ENCODE results near the gene SMTNL2.

Gene SMTNL2

GRCh38 chr17:4540687-4541327 lies 43.5 kb upstream of the SMTNL2 start:
- H3K4me1 ChIP-seq (ENCODE audit: insufficient read depth, low read length): no peaks in the 10 kb centered on the region
- H3K4me3 ChIP-seq (ENCODE audit: low read length): no peak overlapping the region
- H3K27ac ChIP-seq (ENCODE audit: low read length): no peak overlapping the region
- H3K27me3 ChIP-seq (ENCODE audit: insufficient read depth, low read length): no peaks in the 10 kb centered on the region; the same call in 1 of the 2 replicates
- no peak overlapping the region for H3K9ac ChIP-seq (ENCODE audit: low read depth, low read length)
- H3K9me3 ChIP-seq (ENCODE audit: insufficient read depth, low read depth, low read length): no peaks in the 10 kb centered on the region
- peaks cover 82% of the 10 kb centered on the region for H3K36me3 ChIP-seq (ENCODE audit: insufficient read depth, low read depth, low read length)

- H3K36me3 ChIP-seq (ENCODE audit: insufficient read depth, low read depth, low read length): peaks cover 88% of the 10 kb centered on the region
Observed at GRCh38 chr17:4541328-4542002, 42.9 kb upstream of the SMTNL2 start.

DNA sequence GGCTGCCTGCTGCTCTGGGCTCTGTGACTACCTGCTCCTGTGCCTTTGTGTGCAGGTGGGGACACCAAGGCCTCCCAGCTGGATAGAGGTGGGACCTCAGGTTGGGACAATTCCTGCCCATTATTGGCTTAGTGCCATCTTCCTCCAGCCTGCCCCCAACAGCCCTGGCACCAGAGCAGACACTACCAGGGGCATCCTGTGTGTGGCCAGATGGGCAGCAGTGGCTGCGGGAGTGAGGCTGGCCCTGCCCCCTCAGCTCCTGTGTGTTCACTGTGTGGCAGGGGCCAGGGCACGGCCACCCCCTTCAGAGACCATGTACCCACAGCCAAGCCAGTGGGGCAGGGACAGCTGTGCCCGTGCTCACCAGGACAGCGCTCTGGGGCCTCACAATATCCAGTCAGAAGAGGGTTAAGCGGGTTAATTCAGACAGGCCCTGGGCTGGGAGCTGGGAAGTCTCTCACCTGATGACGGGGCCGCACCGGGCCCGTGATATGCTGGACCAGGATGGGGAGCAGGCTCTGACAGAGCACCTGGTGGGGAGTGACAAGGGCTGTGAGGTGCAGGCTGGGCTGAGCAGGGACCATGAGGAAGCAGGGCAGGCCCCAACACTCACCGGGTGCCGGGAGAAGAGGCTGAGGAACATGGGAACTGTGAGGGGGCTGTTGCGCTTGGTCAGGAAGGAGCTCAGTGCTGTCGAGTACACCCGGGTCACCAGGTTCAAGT lies 42.2 kb upstream of the SMTNL2 start:
- Histone ChIP-seq H3K9ac (ENCODE audit: low read depth, low read length) (no peak overlapping the region), H3K27ac (ENCODE audit: low read length) (no peak overlapping the region), H3K27me3 (ENCODE audit: insufficient read depth, low read length) (no peaks in the 10 kb centered on the region), H3K4me3 (ENCODE audit: low read length) (no peak overlapping the region), H3K9me3 (ENCODE audit: insufficient read depth, low read depth, low read length) (no peaks in the 10 kb centered on the region), H3K4me1 (ENCODE audit: insufficient read depth, low read length) (no peaks in the 10 kb centered on the region), H3K36me3 (ENCODE audit: insufficient read depth, low read depth, low read length) (peaks cover 95% of the 10 kb centered on the region)

More at GRCh38 chr17:4541328-4542002, 42.9 kb upstream of the SMTNL2 start:
- Histone ChIP-seq H3K9ac (ENCODE audit: low read depth, low read length) (no peak overlapping the region), H3K4me1 (ENCODE audit: insufficient read depth, low read length) (no peaks in the 10 kb centered on the region), H3K27ac (ENCODE audit: low read length) (no peak overlapping the region), H3K27me3 (ENCODE audit: insufficient read depth, low read length) (no peaks in the 10 kb centered on the region), H3K4me3 (ENCODE audit: low read length) (no peak overlapping the region), H3K9me3 (ENCODE audit: insufficient read depth, low read depth, low read length) (no peaks in the 10 kb centered on the region)

GRCh38 chr17:4542726-4543191 lies 41.6 kb upstream of the SMTNL2 start:
- Histone ChIP-seq H3K27me3 (ENCODE audit: insufficient read depth, low read length) (no peaks in the 10 kb centered on the region), H3K4me3 (ENCODE audit: low read length) (no peak overlapping the region), H3K36me3 (ENCODE audit: insufficient read depth, low read depth, low read length) (peaks cover 95% of the 10 kb centered on the region), H3K9me3 (ENCODE audit: insufficient read depth, low read depth, low read length) (no peaks in the 10 kb centered on the region), H3K4me1 (ENCODE audit: insufficient read depth, low read length) (no peaks in the 10 kb centered on the region), H3K9ac (ENCODE audit: low read depth, low read length) (no peak overlapping the region), H3K27ac (ENCODE audit: low read length) (no peak overlapping the region)

DNA sequence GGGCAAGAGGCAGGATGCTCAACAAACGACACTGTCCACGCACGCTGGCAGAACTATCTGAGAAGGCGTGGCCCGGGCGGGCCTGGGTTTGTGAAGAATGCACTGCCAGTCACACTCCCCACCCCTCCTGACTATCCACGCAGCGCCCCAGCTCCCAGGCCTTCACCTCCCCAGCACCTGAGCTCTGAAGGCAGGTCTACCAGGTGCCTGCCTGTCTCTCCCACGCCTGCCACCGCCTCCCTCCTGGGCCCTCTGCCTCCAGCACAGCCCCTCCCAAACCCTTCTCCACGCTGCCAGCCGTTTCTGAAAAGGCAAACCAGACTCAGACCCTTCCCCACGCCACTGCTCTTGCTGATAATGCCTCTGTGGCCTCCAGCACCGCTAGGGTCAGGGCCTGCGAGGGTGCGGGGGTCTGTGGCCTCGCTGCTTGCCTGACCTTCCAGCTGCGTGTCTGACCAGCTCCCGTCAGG lies 40.7 kb upstream of the SMTNL2 start:
- H3K36me3 ChIP-seq (ENCODE audit: insufficient read depth, low read depth, low read length): peaks cover 95% of the 10 kb centered on the region
- H3K4me1 ChIP-seq (ENCODE audit: insufficient read depth, low read length): no peaks in the 10 kb centered on the region
- no peak overlapping the region for H3K4me3 ChIP-seq (ENCODE audit: low read length)
- no peak overlapping the region for H3K9ac ChIP-seq (ENCODE audit: low read depth, low read length)
- H3K9me3 ChIP-seq (ENCODE audit: insufficient read depth, low read depth, low read length): no peaks in the 10 kb centered on the region
- H3K27me3 ChIP-seq (ENCODE audit: insufficient read depth, low read length): no peaks in the 10 kb centered on the region
- H3K27ac ChIP-seq (ENCODE audit: low read length): no peak overlapping the region

- H3K4me1 ChIP-seq (ENCODE audit: insufficient read depth, low read length): no peaks in the 10 kb centered on the region; the same call in 1 of the 2 replicates
Observed at GRCh38 chr17:4544135-4544950, 40.0 kb upstream of the SMTNL2 start.

GRCh38 chr17:4544951-4545216 lies 39.4 kb upstream of the SMTNL2 start:
- no peaks in the 10 kb centered on the region for H3K9me3 ChIP-seq (ENCODE audit: insufficient read depth, low read depth, low read length)
- H3K9ac ChIP-seq (ENCODE audit: low read depth, low read length): no peak overlapping the region
- H3K4me3 ChIP-seq (ENCODE audit: low read length): no peak overlapping the region
- no peak overlapping the region for H3K27ac ChIP-seq (ENCODE audit: low read length)
- H3K36me3 ChIP-seq (ENCODE audit: insufficient read depth, low read depth, low read length): peaks cover 95% of the 10 kb centered on the region
- no peaks in the 10 kb centered on the region; the same call in 1 of the 2 replicates for H3K4me1 ChIP-seq (ENCODE audit: insufficient read depth, low read length)
- no peaks in the 10 kb centered on the region for H3K27me3 ChIP-seq (ENCODE audit: insufficient read depth, low read length)

More at GRCh38 chr17:4544135-4544950, 40.0 kb upstream of the SMTNL2 start:
- no peak overlapping the region for H3K4me3 ChIP-seq (ENCODE audit: low read length)
- H3K9ac ChIP-seq (ENCODE audit: low read depth, low read length): no peak overlapping the region
- no peaks in the 10 kb centered on the region for H3K27me3 ChIP-seq (ENCODE audit: insufficient read depth, low read length)
- peaks cover 95% of the 10 kb centered on the region for H3K36me3 ChIP-seq (ENCODE audit: insufficient read depth, low read depth, low read length)
- H3K27ac ChIP-seq (ENCODE audit: low read length): no peak overlapping the region
- H3K9me3 ChIP-seq (ENCODE audit: insufficient read depth, low read depth, low read length): no peaks in the 10 kb centered on the region

DNA sequence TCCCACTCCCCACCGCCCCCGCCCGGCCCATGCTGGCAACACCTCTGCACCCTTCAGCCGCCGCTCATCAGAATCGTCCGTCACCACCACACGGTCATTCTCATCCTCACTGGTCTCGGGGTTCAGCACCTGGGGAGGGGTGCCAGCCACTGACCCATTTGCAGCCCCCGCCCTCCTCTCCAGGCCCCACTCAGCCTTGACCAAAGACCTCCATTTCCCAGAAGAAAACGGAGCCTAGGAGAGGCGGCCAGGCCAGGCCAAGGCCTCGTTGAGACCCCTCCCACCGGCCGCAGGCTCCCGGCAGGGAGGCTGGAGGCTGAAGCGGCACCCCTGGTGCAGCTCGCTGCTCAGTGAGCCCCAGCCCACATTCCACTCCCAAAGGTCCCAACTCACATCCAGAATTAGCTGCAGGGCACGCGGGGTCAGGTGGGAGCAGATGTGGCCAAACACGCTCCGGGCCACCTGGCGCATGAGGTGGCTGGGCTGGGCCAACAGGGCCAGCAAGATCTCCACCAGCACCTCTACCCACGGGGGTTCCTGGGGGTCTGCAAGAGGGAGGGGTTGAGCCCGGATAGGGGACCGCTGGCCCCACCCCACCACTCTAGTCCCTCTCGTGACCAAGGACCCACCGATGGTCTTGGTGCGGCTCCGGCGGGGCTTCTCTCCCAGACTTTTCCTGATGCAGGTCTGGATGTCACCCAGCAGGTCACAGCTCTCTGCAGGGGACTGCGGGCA lies 38.9 kb upstream of the SMTNL2 start:
- Histone ChIP-seq H3K9ac (ENCODE audit: low read depth, low read length) (no peak overlapping the region), H3K27me3 (ENCODE audit: insufficient read depth, low read length) (no peaks in the 10 kb centered on the region), H3K36me3 (ENCODE audit: insufficient read depth, low read depth, low read length) (peaks cover 95% of the 10 kb centered on the region), H3K4me3 (ENCODE audit: low read length) (no peak overlapping the region), H3K9me3 (ENCODE audit: insufficient read depth, low read depth, low read length) (no peaks in the 10 kb centered on the region), H3K4me1 (ENCODE audit: insufficient read depth, low read length) (no peaks in the 10 kb centered on the region; the same call in 1 of the 2 replicates), H3K27ac (ENCODE audit: low read length) (no peak overlapping the region)

DNA sequence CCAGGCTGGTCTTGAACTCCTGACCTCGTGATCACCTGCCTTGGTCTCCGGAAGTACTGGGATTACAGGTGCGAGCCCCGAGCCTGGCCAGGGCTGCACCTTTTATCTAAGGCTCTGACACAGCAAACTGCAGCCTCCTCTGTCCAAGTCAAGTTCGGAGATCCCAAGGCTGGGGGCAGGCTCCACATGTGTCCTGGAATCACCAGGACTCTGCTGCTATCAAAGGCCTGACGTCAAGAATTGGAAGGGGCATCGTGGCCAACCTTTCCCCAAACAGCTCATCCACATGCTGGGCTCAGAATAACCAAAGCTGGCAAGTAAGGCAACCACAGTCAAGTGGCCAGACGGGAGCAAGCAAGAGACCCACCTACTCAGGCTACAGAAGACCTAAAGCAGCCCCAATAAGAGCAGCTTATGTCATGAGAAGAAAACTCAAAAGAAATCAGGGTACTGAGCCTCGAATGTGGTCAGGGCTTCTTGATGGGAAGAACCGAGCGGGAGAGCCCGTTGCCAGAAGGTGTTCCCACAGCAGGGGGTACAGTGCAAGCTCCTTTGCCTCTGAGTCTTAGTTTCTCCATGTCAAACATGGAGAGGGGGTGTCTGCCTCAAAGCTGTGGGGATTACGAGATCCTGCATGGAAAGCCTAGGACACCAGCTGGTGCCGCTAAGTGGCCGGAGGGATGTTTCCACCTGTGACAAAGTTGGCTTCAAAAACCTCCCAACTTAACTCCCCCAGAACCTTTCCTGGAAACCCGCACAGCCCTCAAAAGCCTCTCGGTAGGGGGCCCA lies 37.0 kb upstream of the SMTNL2 start:
- Histone ChIP-seq H3K4me1 (ENCODE audit: insufficient read depth, low read length) (no peaks in the 10 kb centered on the region; the same call in 1 of the 2 replicates), H3K9ac (ENCODE audit: low read depth, low read length) (no peak overlapping the region), H3K9me3 (ENCODE audit: insufficient read depth, low read depth, low read length) (no peaks in the 10 kb centered on the region), H3K27ac (ENCODE audit: low read length) (no peak overlapping the region), H3K27me3 (ENCODE audit: insufficient read depth, low read length) (no peaks in the 10 kb centered on the region), H3K4me3 (ENCODE audit: low read length) (no peak overlapping the region), H3K36me3 (ENCODE audit: insufficient read depth, low read depth, low read length) (peaks cover 95% of the 10 kb centered on the region)

DNA sequence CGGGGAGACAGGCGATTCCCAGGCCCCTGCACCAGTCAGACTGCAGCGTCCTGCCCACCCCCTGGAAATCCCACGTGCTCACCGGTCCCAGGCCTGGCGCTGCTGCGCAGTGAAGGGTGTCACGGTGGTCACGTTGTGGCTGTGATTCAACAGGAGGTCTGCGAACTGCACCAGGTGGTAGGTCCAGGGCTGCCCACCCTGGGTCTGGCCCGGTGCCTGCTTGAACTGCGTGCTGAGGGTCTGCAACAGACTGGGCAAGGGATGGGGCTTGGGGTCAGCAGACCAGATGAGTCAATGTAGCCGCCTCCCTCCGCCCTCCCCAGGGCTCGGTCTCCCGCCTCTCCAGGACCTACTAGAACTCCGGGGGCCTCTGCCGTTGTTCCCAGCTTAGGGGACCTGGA lies 36.3 kb upstream of the SMTNL2 start:
- no peaks in the 10 kb centered on the region; the same call in 1 of the 2 replicates for H3K4me1 ChIP-seq (ENCODE audit: insufficient read depth, low read length)
- no peaks in the 10 kb centered on the region for H3K9me3 ChIP-seq (ENCODE audit: insufficient read depth, low read depth, low read length)
- H3K9ac ChIP-seq (ENCODE audit: low read depth, low read length): no peak overlapping the region
- no peaks in the 10 kb centered on the region for H3K27me3 ChIP-seq (ENCODE audit: insufficient read depth, low read length)
- H3K27ac ChIP-seq (ENCODE audit: low read length): no peak overlapping the region
- H3K4me3 ChIP-seq (ENCODE audit: low read length): no peak overlapping the region
- peaks cover 95% of the 10 kb centered on the region for H3K36me3 ChIP-seq (ENCODE audit: insufficient read depth, low read depth, low read length)

Data from iPS-20b (cell line).